CMK (cell line): Measurements from ENCODE around the gene ZNF326.

Experiments
- DNase-seq: peaks from one replicate; pipeline ENCODE4 v3.0.0-alpha.2; 2010; ENCODE audit warnings: low read depth

The ZNF326 gene

GRCh38 chr1:90074566-90074965 lies 79.7 kb downstream of the ZNF326 start:
- DNase-seq: no peak

- no peak for DNase-seq
Measured at GRCh38 chr1:90074970-90075391, 80.1 kb downstream of the ZNF326 start.

- DNase-seq: no peak
Measured at GRCh38 chr1:90083995-90084394, 89.1 kb downstream of the ZNF326 start.
